Activated T-helper 9 cell treated with anti-CD3 and anti-CD28 coated beads, Interleukin-2, amount 50 U/mL, for 16 hours (primary cell): ENCODE measurements around the gene RNF10.
"Not testable (repeated sequence)": the region's sequence is repeated elsewhere in the genome, so short reads cannot be mapped to it uniquely, and the experiment has no call there.

Experiments
- DNase-seq: peaks from one replicate; pipeline ENCODE4 v3.0.0-alpha.2; 2020; ENCODE audit warnings: low read depth

Gene RNF10

DNA sequence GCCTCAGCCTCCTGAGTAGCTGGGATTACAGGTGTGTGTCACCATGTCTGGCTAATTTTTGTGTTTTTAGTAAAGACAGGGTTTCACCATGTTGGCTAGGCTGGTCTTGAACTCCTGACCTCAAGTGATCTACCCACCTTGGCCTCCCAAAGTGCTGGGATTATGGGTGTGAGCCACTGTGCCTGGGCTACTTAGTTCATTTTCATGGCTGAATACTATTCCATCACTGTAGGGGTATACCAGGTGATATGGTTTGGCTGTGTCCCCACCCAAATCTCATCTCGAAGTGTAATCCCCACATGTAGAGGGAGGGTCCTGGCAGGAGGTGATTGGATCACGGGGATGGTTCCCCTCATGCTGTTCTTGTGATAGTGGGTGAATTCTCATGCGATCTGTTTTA, 83.0 kb downstream of the RNF10 start:
- not testable (repeated sequence) for DNase-seq

DNA sequence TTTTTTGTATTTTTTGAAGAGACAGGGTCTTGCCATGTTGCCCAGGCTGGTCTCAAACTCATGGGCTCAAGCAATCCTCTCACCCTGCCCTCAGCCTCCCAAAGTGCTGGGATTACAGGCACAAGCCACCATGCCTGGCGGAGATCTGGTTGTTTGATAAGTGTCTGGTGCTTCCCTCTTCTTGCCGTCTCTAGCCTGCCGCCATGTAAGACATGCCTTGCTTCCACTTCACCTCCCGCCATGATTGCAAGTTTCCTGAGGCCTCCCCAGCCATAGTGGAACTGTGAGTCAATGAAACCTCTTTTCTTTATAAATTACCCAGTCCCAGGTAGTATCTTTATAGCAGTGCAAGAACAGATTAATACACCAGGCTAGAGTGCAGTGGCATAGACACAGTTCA, 83.6 kb downstream of the RNF10 start:
- DNase-seq = not testable (repeated sequence)

DNA sequence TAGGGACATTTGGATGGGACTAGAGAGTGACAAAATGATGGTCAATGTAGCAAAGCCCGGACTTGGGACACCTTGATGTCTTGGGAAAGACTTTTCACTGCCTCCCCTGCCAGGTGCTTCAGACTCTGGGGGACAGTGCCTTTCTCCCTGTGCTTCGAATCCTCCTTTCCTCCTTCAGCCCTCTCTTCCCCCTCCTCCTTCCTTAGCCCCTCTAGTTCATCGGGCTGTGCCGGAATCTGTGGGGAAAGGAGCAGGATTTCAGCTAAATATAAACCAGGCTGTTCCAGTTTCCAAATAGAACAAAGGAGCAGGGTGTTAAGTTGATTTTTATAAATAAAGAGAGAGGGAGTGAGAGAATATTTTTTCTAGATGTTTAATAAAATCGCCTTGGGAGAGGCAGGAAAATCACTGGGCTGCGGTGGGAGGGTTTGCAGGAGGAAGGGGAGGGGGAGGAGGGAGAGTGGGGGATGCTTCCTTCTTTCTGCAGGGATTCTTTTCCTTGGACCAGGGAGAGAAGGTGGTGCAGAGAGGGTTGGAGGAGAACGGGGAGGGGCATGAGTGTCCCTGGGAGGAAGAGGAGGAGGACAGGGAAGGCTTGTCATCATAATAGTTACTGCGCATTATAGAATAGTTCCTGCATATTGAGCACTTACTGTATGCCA, 84.9 kb downstream of the RNF10 start:
- DNase-seq = no peak

DNA sequence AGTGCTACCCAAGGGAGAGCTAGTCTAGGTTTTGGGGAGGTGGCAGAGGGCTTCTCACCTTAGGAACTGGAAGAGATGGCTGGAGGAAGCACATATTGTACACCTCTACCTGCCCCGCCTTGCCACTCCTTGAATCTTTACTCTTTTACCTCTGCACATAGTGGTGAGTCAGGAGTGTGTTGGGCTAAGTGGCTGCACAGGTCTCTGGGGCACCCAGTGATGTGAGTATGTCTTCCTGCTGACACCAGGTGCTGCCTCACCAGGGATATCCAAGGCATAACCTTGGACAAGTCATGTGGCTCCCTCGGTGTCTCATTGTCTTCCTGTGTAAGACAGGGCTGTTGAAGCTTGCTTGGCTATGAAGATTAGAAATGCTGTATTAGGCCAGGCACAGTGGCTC, 86.5 kb downstream of the RNF10 start:
- no peak for DNase-seq

DNA sequence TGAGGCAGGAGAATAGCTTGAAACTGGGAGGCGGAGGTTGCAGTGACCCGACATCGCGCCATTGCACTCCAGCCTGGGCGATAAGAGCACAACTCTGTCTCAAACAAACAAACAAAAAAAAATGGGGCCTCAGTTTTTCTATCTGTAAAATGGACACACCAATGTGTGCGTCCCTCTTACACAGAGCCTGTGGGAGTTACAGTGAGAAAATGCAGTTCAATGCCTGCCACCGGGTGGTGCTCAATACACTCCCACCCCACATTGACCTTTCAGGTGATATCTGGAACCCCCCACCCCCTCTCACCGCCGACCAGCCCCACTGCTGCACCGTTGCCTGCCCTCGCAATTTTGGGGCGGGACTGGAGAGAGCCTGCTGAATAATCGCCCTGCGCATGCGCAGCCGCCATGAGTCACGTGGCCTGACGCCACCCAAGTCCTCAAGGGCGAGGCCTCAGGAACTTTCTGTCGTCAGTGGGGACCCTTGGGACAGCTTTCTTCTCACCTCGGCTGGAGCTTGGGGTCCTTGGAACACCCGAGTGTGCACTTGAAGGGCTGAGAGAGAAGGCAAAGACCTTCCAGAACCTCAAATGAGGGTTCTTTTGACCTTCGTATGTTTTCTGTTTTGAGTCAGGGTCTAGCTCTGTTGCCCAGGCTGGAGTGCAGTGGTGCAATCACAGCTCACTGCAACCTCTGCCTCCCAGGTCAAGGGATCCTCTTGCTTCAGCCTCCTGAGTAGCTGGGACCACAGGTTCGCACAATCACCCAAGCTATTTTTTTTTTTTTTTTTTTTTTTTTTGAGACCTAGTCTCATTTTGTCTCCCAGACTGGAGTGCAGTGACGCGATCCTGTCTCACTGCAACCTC, 91.6 kb downstream of the RNF10 start:
- DNase-seq = peak; percentile 9
